Measurements from ENCODE around the gene SPRED3. TPM values are rescaled to one million over a fixed set of nuclear protein-coding genes. Genes with fewer than 3 reads are reported as not detected.

SPRED3 gene
- total and polyA plus RNA-seq, 9 of the 15 experiments (the other 6 are each of a cell fraction or from before 2014, with no cell fraction given): 0.05 to 1.3 (median 0.36) TPM

GRCh38 chr19:38434549-38435051 lies 46.1 kb downstream of the SPRED3 start (continued):
- no peak for TF ChIP-seq TRIM25 (IDR thresholded peaks at IDR 0.05; ENCODE audit: borderline replicate concordance)
- TF ChIP-seq ZC3H8 (IDR thresholded peaks at IDR 0.05): no peak
- no peak for TF ChIP-seq RBM39 (optimal IDR thresholded peaks at IDR 0.05; ENCODE audit: low read depth, low read length)
- TF ChIP-seq ARID1B (IDR thresholded peaks at IDR 0.05): no peak
- no peak for TF ChIP-seq ZSCAN29 (IDR thresholded peaks at IDR 0.05)
- no peak for TF ChIP-seq KLF1 (tag; IDR thresholded peaks at IDR 0.05)
- TF ChIP-seq E2F3 (CRISPR knock-in tag; IDR thresholded peaks at IDR 0.05): no peak
- no peak for TF ChIP-seq MCM7 (IDR thresholded peaks at IDR 0.05)
- TF ChIP-seq NCOA1 (IDR thresholded peaks at IDR 0.05; ENCODE audit: low read depth): no peak
- peak; percentile 57 for TF ChIP-seq NFE2 (IDR thresholded peaks at IDR 0.05; ENCODE audit: low read depth)
- no peak for TF ChIP-seq SIN3B (IDR thresholded peaks at IDR 0.05; ENCODE audit: low read depth)
- TF ChIP-seq PHF20 (IDR thresholded peaks at IDR 0.05; ENCODE audit: partially characterized antibody): no peak
- no peak for TF ChIP-seq CHAMP1 (IDR thresholded peaks at IDR 0.05)
- TF ChIP-seq ZNF134 (CRISPR knock-in tag; conservative IDR thresholded peaks at IDR 0.05): no peak
- TF ChIP-seq ZNF3 (CRISPR knock-in tag; IDR thresholded peaks at IDR 0.05): no peak
- TF ChIP-seq ZNF589 (CRISPR knock-in tag; IDR thresholded peaks at IDR 0.05; ENCODE audit: low read depth): no peak
- TF ChIP-seq ATF6 (CRISPR knock-in tag; IDR thresholded peaks at IDR 0.05): no peak
- TF ChIP-seq C11orf30 (IDR thresholded peaks at IDR 0.05; ENCODE audit: low read depth): peak; percentile 100
- no peak for TF ChIP-seq THRA (IDR thresholded peaks at IDR 0.05)
- TF ChIP-seq BCL6 (CRISPR knock-in tag; IDR thresholded peaks at IDR 0.05): no peak
- no peak for TF ChIP-seq TRIM28 (IDR thresholded peaks at IDR 0.05)
- TF ChIP-seq HMGN3 (IDR thresholded peaks at IDR 0.05; ENCODE audit: borderline replicate concordance, extremely low read depth, insufficient read length, low read depth, low read length): no peak
- no peak for TF ChIP-seq ZNF644 (tag; IDR thresholded peaks at IDR 0.05; ENCODE audit: low read depth)
- TF ChIP-seq CTBP1 (IDR thresholded peaks at IDR 0.05; ENCODE audit: borderline replicate concordance): peak; percentile 29; the same call in 1 of the 2 replicates
- no peak for TF ChIP-seq KDM5B (IDR thresholded peaks at IDR 0.05; ENCODE audit: insufficient replicate concordance, low read depth, low read length)
- no peak for TF ChIP-seq ZBTB17 (CRISPR knock-in tag; IDR thresholded peaks at IDR 0.05)
